Stimulated activated CD4-positive, alpha-beta T cell treated with anti-CD3 and anti-CD28 coated beads, TNF-alpha, amount 100 ng/mL, for 48 hours (primary cell): ENCODE data around the gene RBPMS2.

Source experiments
- DNase-seq, 3 donors: peaks; one replicate each; pipeline ENCODE4 v3.0.0-alpha.2; 2020; ENCODE audit warnings: low read depth in 3 of 3

RBPMS2 gene

DNA sequence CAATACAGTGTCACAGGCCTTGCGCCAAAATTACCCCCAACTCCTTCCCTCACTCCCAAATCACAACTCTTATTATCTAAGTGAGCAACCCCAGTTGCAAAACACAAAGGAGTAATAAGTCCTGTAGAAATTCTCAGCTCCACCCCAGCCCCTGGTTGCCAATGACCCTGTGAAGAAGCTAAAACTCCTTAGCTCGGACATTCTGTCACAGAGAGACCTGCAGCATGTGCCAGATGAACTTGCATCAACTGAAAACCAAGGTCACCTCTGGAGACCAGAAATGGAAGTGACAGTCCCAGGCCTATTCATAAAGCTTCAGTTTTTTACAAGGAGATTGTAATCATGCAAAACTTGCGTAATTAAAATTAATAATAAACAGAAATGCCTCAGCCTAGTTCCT is 55.2 kb downstream of the RBPMS2 start:
- DNase-seq = no peak

DNA sequence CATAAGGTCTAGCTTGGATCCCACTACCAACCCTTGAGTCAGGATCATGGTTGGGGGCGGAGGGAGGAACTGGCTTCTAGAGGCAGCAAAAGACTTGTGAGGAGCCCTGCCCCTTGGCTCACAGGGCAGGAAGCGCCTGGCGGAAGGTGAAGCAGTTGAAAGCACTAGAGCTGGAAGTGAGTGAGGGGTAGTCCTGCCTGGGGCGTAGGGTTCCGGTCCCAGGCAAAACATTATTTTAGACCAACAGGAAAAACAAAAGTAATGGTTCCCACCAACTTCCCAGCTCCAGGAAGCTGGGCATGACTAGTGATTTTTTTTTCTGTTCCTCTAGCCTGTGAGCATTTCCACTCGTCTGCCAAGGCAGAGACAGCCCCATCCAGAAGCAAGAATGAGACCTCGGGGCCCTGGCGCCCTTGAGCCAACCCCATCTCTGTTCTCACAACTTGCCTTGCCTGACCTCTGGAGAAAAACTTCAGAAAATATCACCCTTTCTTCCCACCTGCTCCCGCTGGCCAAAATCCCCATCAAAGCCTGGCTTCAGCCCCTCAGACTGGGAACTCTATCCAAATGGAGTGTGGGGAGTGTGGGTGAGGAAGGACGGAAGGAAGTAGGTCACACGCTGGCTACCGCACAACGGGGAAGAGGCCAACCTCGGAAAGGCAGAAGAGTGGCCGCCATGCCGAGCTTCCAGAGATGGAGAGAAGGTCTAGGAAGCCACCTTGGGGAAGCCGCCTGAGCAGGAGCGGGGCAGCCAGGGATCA is 57.5 kb downstream of the RBPMS2 start:
- no peak for DNase-seq

DNA sequence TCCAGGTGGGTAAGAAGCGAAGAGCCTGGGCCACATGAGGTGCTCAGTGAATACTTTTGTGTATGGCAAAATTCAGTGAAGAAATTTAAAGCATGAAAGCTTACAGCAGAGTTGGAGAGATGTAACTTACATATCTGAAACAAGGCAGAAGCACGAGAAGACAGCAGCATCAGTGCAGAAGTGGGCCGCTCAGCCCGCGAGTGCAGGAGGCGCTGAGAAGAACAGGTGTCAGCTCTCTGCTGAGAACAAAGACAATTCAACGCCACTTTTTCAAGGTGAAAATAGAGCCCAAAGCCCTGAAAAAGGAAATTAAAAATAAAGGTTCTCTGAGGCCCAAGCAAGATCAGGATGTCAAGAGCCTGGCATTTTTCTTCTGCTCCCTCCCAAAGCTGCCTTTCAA is 58.3 kb downstream of the RBPMS2 start:
- no peak for DNase-seq

DNA sequence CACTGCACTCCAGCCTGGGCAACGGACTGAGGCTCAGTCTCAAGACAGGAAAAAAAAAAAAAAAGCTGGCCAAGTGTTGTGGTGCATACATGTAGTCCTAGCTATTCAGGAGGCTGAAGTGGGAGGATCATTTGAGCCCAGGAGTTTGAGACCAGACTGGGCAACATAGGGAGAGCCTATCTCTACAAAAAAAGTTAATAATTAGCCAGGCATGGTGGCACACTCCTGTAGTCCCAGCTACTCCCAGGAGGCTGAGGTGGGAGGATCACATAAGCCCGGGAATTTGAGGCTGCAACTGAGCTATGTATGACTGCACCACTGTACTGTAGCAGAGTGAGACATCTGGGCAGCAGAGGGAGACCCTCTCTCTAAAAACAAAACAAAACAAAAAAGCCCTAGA is 58.9 kb downstream of the RBPMS2 start:
- DNase-seq = no peak

DNA sequence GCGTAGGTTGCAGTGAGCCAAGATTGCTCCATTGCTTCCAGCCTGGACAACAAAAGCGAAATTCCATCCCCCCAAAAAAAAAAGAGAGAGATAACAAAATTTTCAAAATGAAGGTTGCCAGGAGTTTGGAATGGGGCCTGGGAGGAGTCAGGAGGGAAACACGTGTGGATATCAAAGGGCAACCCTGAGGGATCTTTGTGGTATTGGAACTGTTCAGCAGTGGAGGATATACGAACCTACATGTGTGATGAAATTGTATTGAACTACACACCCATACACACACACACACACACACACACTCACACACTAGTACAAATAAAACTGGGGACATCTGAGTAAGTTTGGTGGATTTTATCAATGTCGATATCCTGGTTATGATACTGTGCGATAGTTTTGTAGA is 61.8 kb downstream of the RBPMS2 start:
- DNase-seq = no peak

DNA sequence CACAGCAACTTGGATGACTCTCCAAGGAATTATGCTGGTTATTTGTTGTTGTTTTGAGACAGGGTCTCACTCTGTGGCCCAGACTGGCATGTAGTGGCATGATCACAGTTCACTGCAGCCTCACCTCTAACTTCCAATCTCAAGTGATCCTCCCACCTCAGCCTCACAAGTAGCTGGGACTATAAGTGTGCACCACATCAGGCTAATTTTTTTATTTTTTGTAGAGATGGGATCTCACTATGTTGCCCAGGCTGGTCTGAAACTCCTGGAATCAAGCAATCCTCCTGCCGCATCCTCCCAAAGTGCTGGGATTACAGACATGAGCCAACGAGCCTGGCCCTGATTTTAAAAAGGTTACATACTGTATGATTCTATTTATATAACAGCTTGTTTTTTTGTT is 63.0 kb downstream of the RBPMS2 start:
- no peak for DNase-seq

DNA sequence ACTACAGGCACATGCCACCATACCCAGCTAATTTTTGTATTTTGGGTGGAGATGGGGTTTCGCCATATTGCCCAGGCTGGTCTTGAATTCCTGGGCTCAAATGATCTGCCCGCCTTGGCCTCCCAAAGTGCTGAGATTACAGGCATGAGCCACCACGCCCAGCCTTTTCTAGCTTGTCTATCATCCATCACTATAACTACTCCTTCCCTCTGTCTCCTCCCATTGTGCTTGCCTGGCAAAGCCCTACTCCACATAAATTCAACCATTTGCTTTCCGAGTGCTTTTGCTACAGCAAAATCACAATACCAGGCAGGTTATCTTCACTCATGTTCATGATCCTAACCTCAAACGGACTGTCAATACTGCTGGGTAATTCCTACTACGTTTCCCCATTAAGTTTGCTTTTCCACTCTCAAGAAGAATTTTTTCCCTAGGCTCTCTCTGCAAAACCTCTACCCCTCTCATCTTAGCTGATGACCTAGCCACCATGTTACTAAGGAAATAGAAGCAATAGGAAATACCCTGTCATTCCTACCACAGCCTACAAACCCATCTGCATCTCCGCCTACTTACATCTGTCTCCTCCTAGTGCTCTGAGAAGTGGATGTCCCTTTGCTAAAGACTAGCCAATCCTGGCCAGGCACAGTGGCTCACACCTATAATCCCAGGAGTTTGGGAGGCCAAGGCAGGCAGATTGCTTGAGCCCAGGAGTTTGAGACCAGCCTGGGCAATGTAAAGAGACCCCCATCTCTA is 64.5 kb downstream of the RBPMS2 start:
- DNase-seq = no peak

DNA sequence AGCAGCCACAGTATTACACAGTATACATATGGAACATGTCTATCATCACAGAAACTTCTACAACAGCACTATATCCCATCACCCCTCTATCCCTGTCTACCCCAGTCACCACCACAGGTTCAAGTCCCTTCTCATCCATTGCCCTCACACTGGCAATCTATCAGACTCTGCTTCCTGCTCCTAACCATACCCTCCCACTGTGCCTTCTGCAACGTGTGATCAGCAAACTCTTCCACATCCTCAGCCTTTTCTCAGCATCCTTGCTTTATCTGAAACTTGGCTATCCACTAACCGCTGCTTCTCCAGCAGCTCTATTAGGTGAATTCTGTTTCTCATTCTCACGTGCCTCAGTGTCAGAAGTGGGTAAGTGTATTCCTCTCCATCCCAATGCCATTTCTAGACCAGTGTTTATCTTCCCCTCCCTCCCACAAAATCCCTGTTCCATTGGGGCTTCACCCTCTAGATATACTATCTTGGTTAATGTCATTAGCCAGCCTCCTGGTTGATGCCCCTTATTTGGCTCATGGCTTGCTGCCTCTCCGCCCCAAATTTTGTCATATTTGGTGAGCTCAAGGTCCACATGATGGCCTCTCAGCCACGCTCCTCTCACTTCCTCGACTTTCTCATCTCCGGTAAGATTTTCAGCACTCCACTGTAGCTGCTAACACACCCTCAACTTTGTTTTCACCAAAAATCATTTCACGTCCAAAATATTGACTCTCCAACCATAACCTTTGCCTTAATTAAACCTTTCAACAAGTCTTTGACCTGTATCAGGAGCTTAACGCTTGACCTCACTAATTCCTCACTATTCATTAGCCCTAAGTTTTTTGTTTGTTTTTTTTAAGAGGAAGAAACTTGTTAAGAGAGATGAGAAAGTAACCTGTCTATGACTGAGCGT is 69.1 kb downstream of the RBPMS2 start:
- no peak for DNase-seq

DNA sequence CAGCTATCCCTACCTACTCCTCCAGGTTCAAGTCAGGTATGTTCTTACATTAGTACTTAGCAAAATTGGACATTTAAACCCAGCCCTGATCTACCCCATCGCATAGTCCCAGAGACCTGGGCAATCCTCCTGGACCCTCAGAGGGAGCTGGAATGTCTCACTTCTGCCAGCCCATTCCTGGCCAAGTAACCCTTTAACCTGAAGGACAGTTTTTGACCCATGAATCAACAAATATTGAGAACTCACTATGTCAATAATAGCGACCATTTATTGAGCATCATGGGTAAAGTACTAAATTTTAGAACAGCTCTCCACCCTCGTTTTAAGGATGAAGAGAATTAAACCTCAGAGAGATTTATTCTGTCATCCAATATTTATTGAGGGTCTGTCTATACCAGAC is 70.4 kb downstream of the RBPMS2 start:
- DNase-seq = no peak

DNA sequence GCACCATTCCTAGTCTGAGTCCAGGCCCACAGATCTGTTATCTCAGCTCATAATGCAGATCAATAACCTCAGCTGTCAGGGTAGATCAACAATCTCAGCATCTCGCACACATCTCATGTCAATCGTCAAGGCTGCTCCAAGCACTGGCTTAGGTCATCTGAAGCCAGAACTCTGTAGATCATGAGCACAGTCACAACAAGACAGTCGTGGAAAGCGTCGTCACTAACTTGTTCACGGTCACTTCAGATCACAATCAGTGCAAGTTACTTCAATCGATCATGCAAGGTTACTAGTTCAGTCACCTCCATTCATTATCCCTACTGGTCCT is 71.8 kb downstream of the RBPMS2 start:
- no peak for DNase-seq

DNA sequence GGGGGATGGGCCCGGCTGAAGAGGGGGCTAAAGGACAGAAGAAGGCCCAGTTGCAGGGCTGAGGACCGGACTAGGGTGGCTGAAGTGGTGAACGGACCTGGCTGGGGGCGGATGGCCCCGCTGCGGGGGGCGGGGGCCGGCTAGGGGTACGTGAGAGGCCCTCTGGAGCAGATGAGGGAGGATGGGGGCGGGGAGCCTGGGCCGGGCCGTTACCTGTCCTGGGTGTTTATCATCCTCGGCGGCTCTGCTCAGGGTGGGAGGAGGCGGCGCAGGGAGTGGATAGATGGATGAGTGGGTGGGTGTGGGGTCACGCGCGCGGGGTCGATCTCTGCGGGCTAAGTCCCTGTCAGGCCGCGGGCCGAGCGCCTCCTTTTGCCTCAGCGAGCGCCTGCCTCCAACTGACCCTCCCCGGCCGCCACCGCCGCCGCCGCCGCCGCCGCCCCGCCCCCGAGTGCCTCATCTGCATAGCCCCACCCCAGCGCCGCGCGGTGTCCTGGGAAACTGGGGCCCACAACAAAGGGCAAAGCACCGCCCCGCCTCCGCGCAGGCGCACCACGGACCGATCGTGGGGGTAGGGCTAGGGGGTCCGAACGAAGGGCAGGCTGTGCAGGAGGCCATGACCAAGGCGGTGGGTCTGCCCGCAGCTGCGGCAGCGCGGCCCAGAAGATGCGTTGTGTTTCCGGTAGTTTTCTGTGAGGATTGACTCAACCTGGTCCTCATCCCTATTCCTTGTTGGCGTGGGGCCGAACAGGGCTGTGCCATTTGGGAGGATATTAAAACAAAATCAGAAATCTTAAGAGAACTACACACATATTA is 72.4 kb downstream of the RBPMS2 start:
- peak; percentile 91 to 97 (median 96) for DNase-seq

DNA sequence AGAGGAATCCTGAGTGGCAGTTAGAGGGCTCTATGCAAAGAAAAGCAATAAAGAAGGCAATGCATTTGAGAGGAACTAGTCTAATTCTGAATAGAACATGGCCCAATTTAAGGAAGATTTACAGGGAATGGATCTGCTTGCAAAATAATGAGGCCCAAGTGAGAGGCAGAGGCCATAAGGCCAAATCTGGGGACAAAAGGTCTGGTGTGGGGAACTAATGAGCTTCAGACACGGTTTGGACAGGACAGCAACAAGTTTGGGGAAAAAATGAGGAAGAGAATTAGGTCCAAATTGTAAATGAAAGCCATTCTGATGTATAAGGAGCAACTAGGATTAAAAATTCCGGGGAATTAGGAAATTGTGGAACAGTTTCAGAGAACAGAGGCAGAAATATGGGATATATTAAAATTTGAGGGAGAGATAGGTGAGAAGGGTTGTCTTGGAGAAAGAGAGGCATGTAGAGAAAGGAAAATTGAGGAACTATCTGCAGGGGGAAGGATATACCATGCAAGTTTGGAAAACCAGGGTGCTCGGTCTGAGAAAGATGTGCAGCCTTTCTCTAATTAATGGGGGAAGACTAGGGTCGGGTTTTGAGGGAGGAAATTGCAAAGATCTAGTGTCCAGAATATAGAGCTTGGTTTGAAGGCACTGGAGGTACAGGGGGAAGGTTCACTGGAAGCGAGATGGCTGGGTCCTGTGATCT is 73.8 kb downstream of the RBPMS2 start:
- no peak for DNase-seq

DNA sequence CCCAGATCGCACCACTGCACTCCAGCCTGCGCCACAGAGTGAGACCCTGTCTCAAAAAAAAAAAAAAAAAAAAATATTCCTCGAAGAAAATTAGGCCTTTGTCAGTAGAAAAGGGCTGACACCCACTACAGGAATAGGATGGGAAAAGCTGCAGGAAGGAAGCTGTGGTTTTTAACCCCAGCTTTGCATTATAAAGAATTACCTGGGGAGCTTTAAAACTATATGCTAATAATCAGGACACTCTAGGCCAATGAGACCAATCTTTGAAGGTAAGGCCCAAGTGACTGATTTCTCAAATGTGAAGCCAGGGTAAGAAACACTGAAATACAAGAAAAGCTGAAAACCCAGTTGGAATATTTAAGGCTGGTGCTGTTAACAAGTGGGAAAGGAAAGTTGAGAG is 74.3 kb downstream of the RBPMS2 start:
- no peak for DNase-seq

DNA sequence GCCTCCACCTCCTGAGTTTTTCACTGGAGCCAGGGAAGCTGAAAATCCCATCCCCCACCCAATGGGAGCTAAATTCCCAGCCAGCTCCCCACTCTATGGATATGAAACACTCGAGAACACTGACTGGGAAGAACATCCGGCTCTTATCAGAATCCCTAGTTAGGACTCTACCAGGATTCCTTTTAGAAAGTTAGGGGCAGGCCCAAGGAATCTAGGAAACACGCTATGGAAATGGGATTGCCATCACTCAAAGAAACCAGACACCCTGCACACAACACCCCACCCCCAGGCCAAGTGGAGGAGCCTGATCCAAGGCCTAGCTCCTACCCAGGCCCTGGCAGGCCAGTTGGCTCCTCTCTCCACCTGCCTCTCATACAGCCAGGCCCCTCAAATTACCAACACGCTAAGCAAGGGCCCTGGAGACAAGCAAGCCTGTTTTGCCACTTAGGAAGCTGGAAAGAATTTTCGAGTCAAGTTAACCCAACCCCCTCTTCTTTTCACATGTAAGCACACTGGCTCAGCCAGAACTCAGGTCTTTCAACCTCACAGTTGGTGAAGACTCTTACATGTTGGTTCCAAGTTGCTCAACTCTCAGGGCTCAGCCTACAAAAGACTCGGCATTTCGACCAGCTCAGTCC is 75.5 kb downstream of the RBPMS2 start:
- DNase-seq = no peak

DNA sequence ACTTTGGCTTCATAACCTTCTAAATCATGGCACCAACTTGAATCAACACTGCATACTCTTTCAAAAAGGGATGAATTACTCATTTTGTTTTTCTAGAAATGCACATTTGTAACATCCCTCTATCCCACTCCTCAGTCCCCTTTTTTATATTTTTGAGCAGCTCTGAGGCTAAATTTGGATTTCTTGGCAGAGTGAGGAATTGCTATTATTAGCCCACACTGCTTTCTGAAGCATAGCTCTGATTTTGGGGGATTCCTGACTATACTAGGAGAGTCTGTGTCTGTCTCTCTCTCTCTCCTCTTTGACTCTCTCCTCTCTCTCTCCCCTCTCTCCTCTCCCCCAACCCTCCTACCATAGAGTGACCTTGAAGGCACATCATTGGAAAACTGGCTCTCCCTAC is 76.6 kb downstream of the RBPMS2 start:
- no peak for DNase-seq

DNA sequence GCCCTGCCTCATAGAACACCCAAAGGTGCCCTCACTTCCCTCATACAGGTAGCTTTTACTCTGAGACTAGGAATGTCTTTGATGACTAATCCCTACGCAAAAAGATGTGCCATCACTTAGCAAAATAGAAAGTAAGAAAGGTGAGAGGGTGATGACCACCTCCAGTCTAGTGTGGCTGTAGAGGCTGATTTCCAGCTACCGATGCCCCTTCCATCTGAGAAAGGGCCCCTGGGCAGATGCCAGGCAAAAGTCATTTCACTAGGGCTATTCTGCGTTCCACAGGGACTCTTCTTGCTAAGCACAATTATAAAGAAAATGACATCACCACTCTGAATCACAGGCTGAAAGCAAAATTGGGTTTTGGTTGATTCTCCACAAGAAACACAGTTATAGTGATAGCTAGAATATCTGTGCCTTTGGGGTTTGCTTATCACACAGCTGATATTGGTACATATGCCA is 77.4 kb downstream of the RBPMS2 start:
- peak; percentile 26 to 44 (median 37) for DNase-seq

DNA sequence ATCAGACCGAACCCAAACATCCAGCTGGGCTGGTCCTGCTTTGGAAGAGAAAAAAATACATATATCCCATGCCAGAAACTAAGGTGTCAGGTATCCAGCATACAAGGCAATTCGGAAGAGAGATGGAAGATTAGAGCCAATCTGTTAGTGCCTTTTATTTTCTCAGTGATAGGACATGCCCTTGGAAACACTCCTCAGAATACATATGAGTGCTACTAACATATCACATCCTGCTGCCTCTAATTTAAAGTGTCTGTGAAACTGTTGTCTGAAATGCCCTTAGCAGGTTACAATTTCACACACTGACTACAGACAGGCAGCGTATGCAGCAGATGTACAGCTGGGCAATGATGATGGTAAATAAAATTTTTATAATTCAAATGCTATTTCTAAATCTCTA is 78.9 kb downstream of the RBPMS2 start:
- no peak for DNase-seq

DNA sequence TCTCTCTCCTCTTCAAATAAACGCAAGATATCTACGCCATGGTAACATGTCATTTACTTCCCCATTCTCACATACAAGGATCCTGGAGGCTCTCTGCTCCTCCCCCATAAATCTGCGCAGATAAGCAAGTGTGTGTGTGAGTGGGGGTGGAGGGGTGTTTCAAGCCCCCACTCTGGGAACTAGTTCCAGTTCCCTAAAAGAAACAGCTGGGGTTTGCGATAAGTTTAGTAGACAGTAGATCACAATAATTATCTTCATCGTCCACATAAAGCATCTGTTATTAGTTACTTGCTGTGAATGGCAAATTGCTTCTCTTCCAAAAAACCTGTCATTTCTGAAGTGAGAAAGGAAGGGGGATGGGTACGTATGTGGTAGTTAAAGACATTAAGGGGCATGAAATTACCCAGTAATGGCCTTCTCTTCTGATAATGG is 79.8 kb downstream of the RBPMS2 start:
- no peak for DNase-seq

DNA sequence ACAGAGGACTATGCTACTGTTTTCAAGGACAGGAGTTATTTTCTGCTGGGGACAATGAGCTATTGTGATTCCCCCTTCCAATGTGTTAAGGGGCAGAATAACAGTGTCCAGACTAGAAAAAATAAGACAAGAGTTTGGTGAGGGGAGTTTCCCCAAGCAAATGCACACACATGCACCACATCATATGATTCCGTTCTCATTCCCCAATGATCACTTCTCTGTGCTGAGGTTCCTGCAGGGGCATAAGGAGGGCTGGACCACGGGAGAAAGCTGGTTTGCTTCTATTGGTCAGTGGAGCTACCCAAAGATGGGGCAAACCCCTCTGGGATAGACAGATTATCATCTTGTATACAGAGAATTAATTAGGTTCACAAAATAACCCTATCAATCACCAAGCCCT is 80.6 kb downstream of the RBPMS2 start:
- DNase-seq = no peak

DNA sequence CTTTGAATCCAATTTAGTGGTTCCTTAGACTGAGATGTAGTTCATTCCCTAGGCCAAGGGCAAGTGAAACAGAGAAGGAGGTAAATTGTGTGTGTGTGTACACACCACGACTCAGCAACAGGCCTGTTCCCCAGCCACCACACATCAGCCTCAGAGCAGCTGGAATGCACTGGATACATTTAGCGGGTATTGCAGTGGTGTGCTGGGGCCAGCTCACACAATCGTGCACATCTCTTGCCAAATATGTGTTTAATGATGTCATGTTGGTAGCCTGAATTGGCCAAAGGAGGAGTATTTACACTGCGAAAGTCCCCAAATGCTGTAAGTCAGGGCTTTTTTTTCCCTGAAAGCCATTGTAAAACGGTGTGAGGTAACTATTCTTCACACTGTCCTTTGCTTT is 82.3 kb downstream of the RBPMS2 start:
- no peak for DNase-seq
